Measurements from ENCODE around the gene WDR43.

WDR43 gene

DNA sequence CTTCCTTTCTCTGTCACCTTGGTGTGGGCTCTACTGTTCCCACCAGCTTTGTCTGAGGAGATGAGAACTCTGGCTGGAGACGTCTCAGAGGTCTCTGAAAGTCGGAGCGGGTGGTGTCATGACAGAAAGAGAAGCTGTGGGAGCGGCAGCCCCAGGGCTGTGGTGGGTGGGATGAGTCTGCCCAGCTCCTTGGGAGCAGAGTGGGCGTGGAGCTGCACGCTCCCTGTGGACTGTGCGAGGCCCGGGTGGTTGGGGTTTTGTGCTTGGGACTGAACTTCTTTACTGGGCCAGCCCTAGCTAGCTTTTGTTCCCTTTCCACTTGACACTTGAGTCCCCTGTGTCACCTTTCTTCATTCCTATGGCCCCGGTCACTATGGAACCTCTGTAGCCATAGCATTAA is 97.0 kb downstream of the WDR43 start:
- in situ Hi-C loops (cut with MboI; ENCODE audit: low sequenced_read_pairs), result no loop called here

DNA sequence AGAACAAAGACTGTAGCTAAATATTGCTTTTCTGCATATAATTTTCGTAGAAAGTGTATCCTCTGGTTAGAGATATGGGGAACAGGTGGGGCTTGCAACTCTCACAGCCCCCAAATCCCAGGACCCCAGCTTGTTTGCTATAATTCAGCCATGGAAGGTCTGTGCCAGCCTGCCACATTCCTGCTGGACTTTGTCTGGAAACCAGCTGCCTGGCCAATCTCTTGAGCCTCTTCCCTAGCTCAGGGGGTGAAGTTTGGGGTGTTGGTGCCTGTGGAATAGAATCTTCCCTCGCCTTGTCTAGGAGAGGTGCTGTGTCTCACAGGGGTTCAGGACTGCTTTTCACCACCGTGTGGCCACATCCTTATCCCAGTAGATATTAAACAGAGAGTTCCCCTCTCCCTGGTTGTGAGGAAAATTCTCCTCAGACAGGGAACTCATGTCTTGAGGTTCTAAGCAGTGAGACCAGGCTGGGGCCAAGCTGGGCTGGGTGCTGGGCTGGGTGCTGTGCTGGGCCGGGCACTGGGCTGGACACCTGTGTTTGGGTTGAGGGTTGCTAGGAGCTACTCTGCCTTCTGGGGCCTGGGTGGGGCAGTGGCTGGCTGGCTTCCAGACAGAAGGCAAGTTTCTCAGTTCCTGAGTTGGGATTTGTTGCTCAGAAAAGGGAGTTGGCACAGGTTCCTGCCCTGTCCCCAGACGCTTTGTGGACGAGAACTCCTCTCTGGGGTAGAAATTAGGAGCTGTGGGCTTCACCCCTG is 98.9 kb downstream of the WDR43 start:
- in situ Hi-C loops (cut with MboI; ENCODE audit: low sequenced_read_pairs), result no loop called here

DNA sequence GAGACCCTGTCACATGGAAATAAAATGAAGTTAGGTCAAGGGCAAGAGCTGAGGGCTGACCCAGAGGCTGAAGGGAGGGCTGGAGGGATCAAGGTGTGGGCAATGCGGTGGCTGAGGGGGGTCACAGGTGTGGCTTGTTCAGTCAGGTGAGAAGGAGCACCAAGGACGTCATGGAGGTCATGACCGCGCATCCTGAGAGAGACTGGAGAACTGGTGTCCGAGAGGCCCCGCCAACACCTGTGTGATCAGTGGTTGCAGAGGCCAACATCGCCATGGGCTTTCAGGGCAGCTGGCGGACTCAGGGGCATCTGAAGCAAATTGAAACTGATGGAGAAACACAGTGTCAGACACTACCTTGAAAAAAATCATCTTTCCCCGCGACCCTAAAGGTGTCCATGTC is 99.6 kb downstream of the WDR43 start:
- in situ Hi-C loops (cut with MboI; ENCODE audit: low sequenced_read_pairs), result no loop called here

DNA sequence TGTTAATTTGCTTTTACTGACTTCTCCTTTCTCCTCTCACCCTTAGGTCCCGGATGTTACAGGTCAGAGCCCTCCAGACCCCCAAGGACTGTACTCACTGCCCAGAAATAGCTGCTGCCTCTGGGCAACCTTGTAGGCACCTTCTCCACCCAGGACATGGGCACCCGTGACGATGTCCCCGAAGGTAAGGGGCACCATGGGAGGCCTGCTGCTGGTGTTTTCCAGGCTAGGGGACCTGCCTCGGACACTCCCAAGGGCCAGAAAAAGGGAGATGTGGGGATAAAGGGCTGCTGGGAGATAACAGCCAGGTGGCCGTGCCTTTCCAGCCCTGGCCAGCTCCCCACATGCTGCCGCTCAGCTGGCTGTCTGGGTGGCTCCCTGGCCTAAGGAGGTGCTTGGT is 100.2 kb downstream of the WDR43 start:
- in situ Hi-C loops (cut with MboI; ENCODE audit: low sequenced_read_pairs), result no loop called here

DNA sequence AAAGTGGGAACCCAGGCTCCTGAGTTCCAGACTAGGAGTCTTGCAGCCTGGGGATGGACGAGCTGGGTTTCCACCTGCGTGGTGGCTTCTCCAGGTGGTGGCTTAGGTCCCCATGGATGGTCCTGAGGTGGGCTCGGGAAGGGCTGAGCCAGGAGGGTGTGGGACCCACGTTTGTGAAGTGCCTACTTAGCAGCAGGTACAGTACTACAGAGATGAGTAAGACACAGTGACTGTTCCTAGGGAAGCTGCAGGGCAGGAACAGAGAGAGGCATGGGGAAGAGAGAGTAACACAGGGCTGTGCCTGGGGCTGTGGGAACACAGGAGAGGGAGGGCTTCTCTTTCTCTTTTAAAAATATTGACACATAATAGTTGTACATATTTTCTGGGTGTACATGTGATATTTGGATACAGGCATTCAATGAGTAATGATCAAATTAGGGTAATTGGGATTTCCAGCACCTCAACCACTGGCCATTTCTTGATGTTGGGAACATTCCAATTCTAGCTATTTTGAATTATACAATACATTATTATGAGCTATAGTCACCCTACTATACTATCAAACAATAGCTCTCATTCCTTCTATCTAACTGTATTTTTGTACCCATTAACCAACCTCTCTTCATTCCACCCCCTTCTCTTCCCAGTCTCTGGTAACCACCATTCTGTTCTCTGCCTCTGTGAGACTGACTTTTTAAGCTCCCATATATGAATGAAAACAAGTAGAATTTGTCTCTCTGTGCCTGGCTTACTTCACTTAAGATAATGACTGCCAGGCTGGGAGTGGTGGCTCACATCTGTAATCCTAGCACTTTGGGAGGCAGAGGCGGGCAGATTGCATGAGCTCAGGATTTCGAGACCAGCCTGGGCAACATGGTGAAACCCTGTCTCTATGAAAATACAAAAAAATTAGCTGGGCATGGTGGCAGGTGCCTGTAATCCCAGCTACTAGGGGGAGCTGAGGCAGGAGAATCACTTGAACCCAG is 101.6 kb downstream of the WDR43 start:
- in situ Hi-C loops (cut with MboI; ENCODE audit: low sequenced_read_pairs), result no loop called here

DNA sequence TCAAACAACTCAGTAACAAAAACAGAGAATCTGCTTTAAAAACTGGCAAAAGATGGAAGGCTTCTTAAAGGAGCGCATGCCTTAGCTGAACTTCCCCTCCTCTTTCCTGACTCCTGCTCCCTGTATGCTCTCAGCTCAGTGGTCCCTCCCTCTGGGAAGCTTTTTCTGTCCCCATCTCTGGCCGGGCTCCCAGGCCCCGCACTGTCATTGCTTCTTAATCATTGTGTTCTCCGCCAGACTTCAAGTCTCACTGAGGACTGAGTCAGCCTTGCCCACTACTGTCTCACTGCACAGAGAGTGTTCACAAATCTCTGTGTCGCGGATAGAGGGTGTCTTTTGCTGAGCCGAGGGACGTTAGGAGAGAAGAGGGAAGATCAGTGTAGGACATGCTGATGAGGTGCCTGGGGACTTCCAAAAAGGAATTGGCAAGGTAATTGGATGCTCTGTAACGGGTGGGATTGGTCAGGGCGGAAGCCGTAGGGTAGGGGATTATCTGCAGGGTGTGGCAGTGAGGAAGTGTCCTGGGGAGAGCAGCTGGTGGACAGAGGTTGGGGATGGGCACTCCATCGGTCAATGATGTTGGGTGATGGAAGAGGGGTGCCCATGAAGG is 102.9 kb downstream of the WDR43 start:
- in situ Hi-C loops (cut with MboI; ENCODE audit: low sequenced_read_pairs), result no loop called here
